SK-N-SH treated with all-trans-retinoic acid at 6 μM for 48 hours (cell line): ENCODE measurements around the gene BLOC1S4.

Experiments used
- ARNTL ChIP-seq: fragments of 450-650 bp; formaldehyde crosslinking; IDR thresholded peaks from 2 replicates; pipeline ENCODE4 v1.5.0; 2020; ENCODE audit warnings: low read depth, mild to moderate bottlenecking, moderate library complexity, borderline replicate concordance
- CSRNP3 ChIP-seq: fragments of 250-450 bp; sonication (Bioruptor Pico); IDR thresholded peaks from 2 replicates; pipeline ENCODE4 v1.5.1; 2021; ENCODE audit warnings: mild to moderate bottlenecking, moderate library complexity
- PATZ1 ChIP-seq: fragments of 250-450 bp; sonication (Bioruptor Pico); IDR thresholded peaks from 2 replicates; pipeline ENCODE4 v1.8.0; 2020; ENCODE audit warnings: mild to moderate bottlenecking, moderate library complexity, borderline replicate concordance
- RARB ChIP-seq: fragments of 250-450 bp; sonication (Bioruptor Pico); IDR thresholded peaks from 2 replicates; pipeline ENCODE4 v1.8.0; 2021; ENCODE audit warnings: mild to moderate bottlenecking, moderate library complexity
- ZC3H10 ChIP-seq: fragments of 250-450 bp; sonication (Bioruptor Pico); IDR thresholded peaks from 2 replicates; pipeline ENCODE4 v1.5.1; 2021; ENCODE audit warnings: mild to moderate bottlenecking, moderate library complexity
- ZNF565 ChIP-seq: fragments of 450-650 bp; formaldehyde crosslinking; conservative IDR thresholded peaks from 2 replicates; pipeline ENCODE4 v1.5.0; 2020; ENCODE audit warnings: low read depth, mild to moderate bottlenecking, moderate library complexity
- ZNF8 ChIP-seq: fragments of 450-650 bp; formaldehyde crosslinking; IDR thresholded peaks from 2 replicates; pipeline ENCODE4 v1.5.0; 2020; ENCODE audit warnings: mild to moderate bottlenecking, moderate library complexity

- TF ChIP-seq ARNTL (CRISPR knock-in tag) (no peak), ZNF565 (CRISPR knock-in tag) (no peak), ZC3H10 (no peak), ZNF8 (CRISPR knock-in tag) (no peak), PATZ1 (CRISPR knock-in tag) (no peak), RARB (CRISPR knock-in tag) (no peak), CSRNP3 (CRISPR knock-in tag) (no peak)
Observed at GRCh38 chr4:6746721-6747293, 30.8 kb downstream of the BLOC1S4 start.
